Neural progenitor cell (in vitro differentiated cells): ENCODE data around the gene MRC2.

ENCODE experiments used
- EZH2 ChIP-seq: fragments of 200-600 bp; sonication (generic); IDR thresholded peaks from 2 replicates; pipeline ENCODE4 v1.6.1; 2017; ENCODE audit warnings: antibody characterized with exemption, mild to moderate bottlenecking, moderate library complexity
- TF ChIP-seq, protein P1 (sequence below): fragments of 200-600 bp; sonication (generic); IDR thresholded peaks from 2 replicates; pipeline ENCODE4 v1.5.1; 2017; ENCODE audit warnings: antibody characterized with exemption, mild to moderate bottlenecking

DNA sequence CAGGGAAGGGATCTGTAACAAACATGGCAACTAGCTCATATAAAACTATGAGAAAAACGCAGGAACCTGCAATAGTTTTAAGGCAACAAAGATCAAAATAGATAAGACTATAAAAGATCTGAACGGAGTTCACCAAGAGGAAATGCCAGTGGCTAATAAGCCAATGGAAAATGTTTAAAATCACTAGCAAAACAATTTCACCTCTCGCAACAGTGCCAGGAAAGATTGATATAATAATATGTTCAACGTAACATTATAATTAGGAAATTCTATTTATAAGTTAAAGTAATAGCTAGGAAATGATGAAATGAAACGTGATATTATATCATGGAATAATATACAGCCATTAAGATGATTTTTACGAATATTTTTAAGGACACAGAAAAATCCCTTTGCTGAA, 16.0 kb downstream of the MRC2 start:
- TF ChIP-seq, protein P1, sequence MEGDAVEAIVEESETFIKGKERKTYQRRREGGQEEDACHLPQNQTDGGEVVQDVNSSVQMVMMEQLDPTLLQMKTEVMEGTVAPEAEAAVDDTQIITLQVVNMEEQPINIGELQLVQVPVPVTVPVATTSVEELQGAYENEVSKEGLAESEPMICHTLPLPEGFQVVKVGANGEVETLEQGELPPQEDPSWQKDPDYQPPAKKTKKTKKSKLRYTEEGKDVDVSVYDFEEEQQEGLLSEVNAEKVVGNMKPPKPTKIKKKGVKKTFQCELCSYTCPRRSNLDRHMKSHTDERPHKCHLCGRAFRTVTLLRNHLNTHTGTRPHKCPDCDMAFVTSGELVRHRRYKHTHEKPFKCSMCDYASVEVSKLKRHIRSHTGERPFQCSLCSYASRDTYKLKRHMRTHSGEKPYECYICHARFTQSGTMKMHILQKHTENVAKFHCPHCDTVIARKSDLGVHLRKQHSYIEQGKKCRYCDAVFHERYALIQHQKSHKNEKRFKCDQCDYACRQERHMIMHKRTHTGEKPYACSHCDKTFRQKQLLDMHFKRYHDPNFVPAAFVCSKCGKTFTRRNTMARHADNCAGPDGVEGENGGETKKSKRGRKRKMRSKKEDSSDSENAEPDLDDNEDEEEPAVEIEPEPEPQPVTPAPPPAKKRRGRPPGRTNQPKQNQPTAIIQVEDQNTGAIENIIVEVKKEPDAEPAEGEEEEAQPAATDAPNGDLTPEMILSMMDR: no peak
- TF ChIP-seq EZH2: no peak
